Suprapubic skin (tissue), 4 donors: ENCODE data around the gene TEX22. TPM values are rescaled to one million over a fixed set of nuclear protein-coding genes. Genes with fewer than 3 reads are reported as not detected.

Source experiments
- DNase-seq, 2 donors: peaks; one replicate each; pipeline ENCODE4 v3.0.0-alpha.2; 2019; ENCODE audit warnings: low spot score in 2 of 2
- H3K27ac ChIP-seq: fragments of 200-600 bp; sonication (generic); one replicate; pipeline ENCODE4 v1.5.1; 2019
- H3K27me3 ChIP-seq: fragments of 200-600 bp; sonication (generic); one replicate; pipeline ENCODE4 v1.5.1; 2019
- H3K36me3 ChIP-seq: fragments of 200-600 bp; sonication (generic); one replicate; pipeline ENCODE4 v1.5.1; 2019
- H3K4me1 ChIP-seq: fragments of 200-600 bp; sonication (generic); one replicate; pipeline ENCODE4 v1.5.1; 2019
- H3K4me3 ChIP-seq: fragments of 200-600 bp; sonication (generic); one replicate; pipeline ENCODE4 v1.5.1; 2019; ENCODE audit warnings: mild to moderate bottlenecking
- H3K9me3 ChIP-seq: fragments of 200-600 bp; sonication (generic); one replicate; pipeline ENCODE4 v1.5.1; 2019
- CTCF ChIP-seq, 2 donors: fragments of 200-600 bp in 1 of 2; fragments of 450-650 bp in 1 of 2; sonication (generic) in 1 of 2; IDR thresholded peaks; one replicate each; pipeline ENCODE4 v1.5.1; 2016 to 2019; ENCODE audit warnings: antibody characterized with exemption in 2 of 2, mild to moderate bottlenecking in 1 of 2, moderate library complexity in 1 of 2
- EP300 ChIP-seq: sonication (generic); formaldehyde crosslinking; IDR thresholded peaks from one replicate; pipeline ENCODE4 v1.6.1; 2017; ENCODE audit warnings: antibody characterized with exemption
- POLR2A ChIP-seq, 2 donors: fragments of 450-650 bp; IDR thresholded peaks; one replicate each; pipeline ENCODE4 v1.6.1; 2017; ENCODE audit warnings: antibody characterized with exemption in 2 of 2, mild to moderate bottlenecking in 2 of 2, moderate library complexity in 2 of 2
- POLR2AphosphoS5 ChIP-seq, 3 donors: sonication (generic); formaldehyde crosslinking; IDR thresholded peaks; one replicate each; pipeline ENCODE4 v1.6.1; 2017; ENCODE audit warnings: antibody characterized with exemption in 3 of 3
- WGBS: methylation state at CpG from one replicate; pipeline ENCODE4 v1.1.5; 2018; 5-methylcytosine and 5-hydroxymethylcytosine counted together
- total RNA-seq, 4 donors: library from RNA; depleted of rRNA; stranded (reverse); fragments of >200 nt; gene quantifications; one replicate each; pipeline ENCODE4 v1.1.0, GENCODE V29; 2016

The TEX22 gene
- total RNA-seq, 4 donors from 2014 or later, result 0.80 TPM; not detected in 3

DNA sequence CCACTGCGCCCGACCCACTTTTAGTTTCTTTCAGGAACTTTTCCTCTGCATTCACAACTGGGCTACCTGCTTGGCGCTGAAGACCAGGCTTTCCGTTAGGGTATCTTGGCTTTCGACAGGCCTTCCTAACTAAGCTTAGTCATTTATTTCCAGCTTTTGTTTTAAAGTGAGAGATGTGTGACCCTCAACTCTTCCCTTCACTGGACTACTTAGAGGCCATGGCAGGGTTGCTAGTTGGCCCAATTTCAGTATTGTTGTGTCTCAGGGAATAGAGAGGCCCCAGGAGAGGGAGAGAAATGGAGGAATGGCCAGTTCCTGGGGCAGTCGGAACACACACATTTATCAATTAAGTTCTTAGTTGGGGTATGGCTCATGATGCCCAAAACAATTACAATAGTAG is 31.7 kb downstream of the TEX22 start:
- H3K27ac ChIP-seq, result no peak overlapping the region
- 90% methylated on average over 6 of the region's 6 CpGs for WGBS

DNA sequence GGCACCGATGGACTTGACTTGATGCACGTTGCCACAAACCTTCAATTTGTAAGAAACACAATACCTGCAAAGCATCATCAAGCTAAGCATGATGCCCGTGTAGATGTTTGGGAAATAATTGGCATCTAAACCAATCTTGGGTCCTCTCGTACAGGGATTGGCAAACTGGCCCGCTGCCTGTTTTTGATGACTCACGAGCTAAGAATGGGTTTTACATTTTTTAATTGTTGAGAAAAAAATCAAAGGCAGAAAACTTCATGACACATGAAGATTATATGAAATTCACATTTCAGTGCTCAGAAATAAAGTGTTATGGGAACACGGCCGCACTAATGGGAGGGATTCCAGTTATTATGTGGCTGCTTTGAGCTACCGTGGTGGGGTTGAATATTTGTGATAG is 32.2 kb downstream of the TEX22 start:
- 34% methylated on average over 9 of the region's 9 CpGs for WGBS
- TF ChIP-seq CTCF (IDR thresholded peaks at IDR 0.05) (no peak), POLR2AphosphoS5 (IDR thresholded peaks at IDR 0.05) (no peak), POLR2A (IDR thresholded peaks at IDR 0.05) (no peak), EP300 (no peak)
- no peak overlapping the region for H3K27ac ChIP-seq

More for the DNA sequence above, 31.7 kb downstream of the TEX22 start:
- Histone ChIP-seq H3K27me3 (no peaks in the 10 kb centered on the region), H3K4me1 (no peaks in the 10 kb centered on the region), H3K36me3 (peaks cover 15% of the 10 kb centered on the region), H3K9me3 (no peaks in the 10 kb centered on the region), H3K4me3 (no peak overlapping the region)
- DNase-seq, result no peak
- TF ChIP-seq EP300, result no peak
- no peak for TF ChIP-seq POLR2AphosphoS5 (IDR thresholded peaks at IDR 0.05)
- no peak for TF ChIP-seq CTCF (IDR thresholded peaks at IDR 0.05)
- no peak for TF ChIP-seq POLR2A (IDR thresholded peaks at IDR 0.05)

GRCh38 chr14:105431256-105431655 is 32.9 kb downstream of the TEX22 start:
- Histone ChIP-seq H3K4me1 (no peaks in the 10 kb centered on the region), H3K9me3 (no peaks in the 10 kb centered on the region), H3K27me3 (no peaks in the 10 kb centered on the region), H3K4me3 (no peak overlapping the region), H3K36me3 (peaks cover 9% of the 10 kb centered on the region), H3K27ac (no peak overlapping the region)
- no peak for TF ChIP-seq POLR2AphosphoS5 (IDR thresholded peaks at IDR 0.05)
- no peak for TF ChIP-seq CTCF (IDR thresholded peaks at IDR 0.05)
- no peak for TF ChIP-seq POLR2A (IDR thresholded peaks at IDR 0.05)
- no peak for TF ChIP-seq EP300
- no peak for DNase-seq
- WGBS, result 100% methylated on average over 1 of the region's 1 CpG

More for the DNA sequence above, 32.2 kb downstream of the TEX22 start:
- no peak for DNase-seq
- Histone ChIP-seq H3K4me3 (no peak overlapping the region), H3K4me1 (no peaks in the 10 kb centered on the region), H3K36me3 (peaks cover 10% of the 10 kb centered on the region), H3K9me3 (no peaks in the 10 kb centered on the region), H3K27me3 (no peaks in the 10 kb centered on the region)

GRCh38 chr14:105432657-105433056 is 34.3 kb downstream of the TEX22 start:
- H3K36me3 ChIP-seq, result no peaks in the 10 kb centered on the region
- H3K27ac ChIP-seq, result no peak overlapping the region
- DNase-seq, result no peak
- H3K4me3 ChIP-seq, result no peak overlapping the region
- WGBS, result 89% methylated on average over 12 of the region's 12 CpGs
- no peaks in the 10 kb centered on the region for H3K9me3 ChIP-seq
- H3K27me3 ChIP-seq, result no peaks in the 10 kb centered on the region
- TF ChIP-seq CTCF (IDR thresholded peaks at IDR 0.05) (no peak), EP300 (no peak), POLR2AphosphoS5 (IDR thresholded peaks at IDR 0.05) (no peak), POLR2A (IDR thresholded peaks at IDR 0.05) (no peak)
- H3K4me1 ChIP-seq, result peaks cover 10% of the 10 kb centered on the region

DNA sequence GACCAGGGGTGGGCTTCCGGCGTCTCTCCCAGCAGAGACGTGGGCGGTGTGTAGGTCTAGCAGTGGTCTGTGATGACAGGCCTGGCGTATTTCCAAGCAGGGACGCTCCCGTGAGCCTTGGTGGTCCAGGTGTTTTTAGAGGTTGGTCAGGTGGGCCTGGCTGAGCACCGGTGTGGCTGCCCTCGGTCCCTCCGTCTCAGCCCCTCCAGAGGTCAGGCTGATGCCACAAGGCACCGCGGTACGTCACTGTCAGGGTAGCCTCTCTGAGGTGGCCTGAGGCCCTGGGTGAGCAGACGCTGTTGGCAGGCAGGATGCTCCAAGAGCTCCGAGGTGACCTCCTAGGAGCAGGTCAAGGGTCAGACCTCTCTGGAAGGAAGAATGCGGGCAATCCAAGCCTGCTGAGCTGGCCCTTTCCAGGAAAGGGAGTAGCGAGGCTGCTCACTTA is 34.8 kb downstream of the TEX22 start:
- no peaks in the 10 kb centered on the region for H3K27me3 ChIP-seq
- H3K4me3 ChIP-seq, result no peak overlapping the region
- H3K4me1 ChIP-seq, result peaks cover 10% of the 10 kb centered on the region
- 86% methylated on average over 2 of the region's 17 CpGs for WGBS
- no peaks in the 10 kb centered on the region for H3K9me3 ChIP-seq
- no peak overlapping the region for H3K27ac ChIP-seq
- H3K36me3 ChIP-seq, result no peaks in the 10 kb centered on the region
- TF ChIP-seq CTCF (IDR thresholded peaks at IDR 0.05) (no peak), POLR2A (IDR thresholded peaks at IDR 0.05) (no peak), POLR2AphosphoS5 (IDR thresholded peaks at IDR 0.05) (no peak), EP300 (no peak)
- no peak for DNase-seq
